ENCODE data around the gene CEACAM20.
"Not testable (repeated sequence)": the region's sequence is repeated elsewhere in the genome, so short reads cannot be mapped to it uniquely, and the experiment has no call there.

The CEACAM20 gene

GRCh38 chr19:44551850-44552249 lies 22.4 kb upstream of the CEACAM20 start:
- TF ChIP-seq CTCF (IDR thresholded peaks at IDR 0.05; ENCODE audit: low read depth, low read length, missing control alignments): no peak
- no peak for DNase-seq (ENCODE audit: extremely low read depth, low read depth)

GRCh38 chr19:44550976-44551375 lies 21.5 kb upstream of the CEACAM20 start:
- DNase-seq (ENCODE audit: extremely low read depth, low read depth): not testable (repeated sequence)

More at GRCh38 chr19:44551850-44552249, 22.4 kb upstream of the CEACAM20 start:
- no peak overlapping the region for H3K4me3 ChIP-seq (replicated peaks; ENCODE audit: low read depth, low read length)

GRCh38 chr19:44549507-44549906 lies 20.0 kb upstream of the CEACAM20 start:
- no peak for TF ChIP-seq CTCF (IDR thresholded peaks at IDR 0.05; ENCODE audit: low read depth, low read length, missing control alignments)
- H3K4me3 ChIP-seq (replicated peaks; ENCODE audit: low read depth, low read length): no peak overlapping the region
- no peak for DNase-seq (ENCODE audit: extremely low read depth, low read depth)

More at GRCh38 chr19:44550976-44551375, 21.5 kb upstream of the CEACAM20 start:
- H3K4me3 ChIP-seq (replicated peaks; ENCODE audit: low read depth, low read length): not testable (repeated sequence)

GRCh38 chr19:44548736-44549135 lies 19.3 kb upstream of the CEACAM20 start:
- no peak overlapping the region for H3K4me3 ChIP-seq (replicated peaks; ENCODE audit: low read depth, low read length)
- DNase-seq (ENCODE audit: extremely low read depth, low read depth): no peak
- TF ChIP-seq CTCF (IDR thresholded peaks at IDR 0.05; ENCODE audit: low read depth, low read length, missing control alignments): no peak

- DNase-seq (ENCODE audit: extremely low read depth, low read depth): no peak
- no peak overlapping the region for H3K4me3 ChIP-seq (replicated peaks; ENCODE audit: low read depth, low read length)
- no peak for TF ChIP-seq CTCF (IDR thresholded peaks at IDR 0.05; ENCODE audit: low read depth, low read length, missing control alignments)
Observed at GRCh38 chr19:44544031-44544430, 14.6 kb upstream of the CEACAM20 start.

- no peak for DNase-seq (ENCODE audit: extremely low read depth, low read depth)
- no peak overlapping the region for H3K4me3 ChIP-seq (replicated peaks; ENCODE audit: low read depth, low read length)
- no peak for TF ChIP-seq CTCF (IDR thresholded peaks at IDR 0.05; ENCODE audit: low read depth, low read length, missing control alignments)
Observed at GRCh38 chr19:44542671-44543070, 13.2 kb upstream of the CEACAM20 start.

- no peak overlapping the region for H3K4me3 ChIP-seq (replicated peaks; ENCODE audit: low read depth, low read length)
- no peak for TF ChIP-seq CTCF (IDR thresholded peaks at IDR 0.05; ENCODE audit: low read depth, low read length, missing control alignments)
Observed at GRCh38 chr19:44540736-44541135, 11.3 kb upstream of the CEACAM20 start.

More at GRCh38 chr19:44540736-44541135, 11.3 kb upstream of the CEACAM20 start:
- DNase-seq (ENCODE audit: extremely low read depth, low read depth): no peak
